GM12873 (cell line): ENCODE data around the gene FOXD2.

Experiments used
- TF ChIP-seq, protein P1 (sequence below): IDR thresholded peaks from 2 replicates; pipeline ENCODE4 v1.5.1; 2012; ENCODE audit warnings: low read depth, mild to moderate bottlenecking, moderate library complexity, low read length, control low read depth; ENCODE audit not compliant: insufficient read depth; ENCODE audit errors: missing control alignments

Gene FOXD2

GRCh38 chr1:47407481-47407880 is 30.4 kb upstream of the FOXD2 start:
- TF ChIP-seq, protein P1, sequence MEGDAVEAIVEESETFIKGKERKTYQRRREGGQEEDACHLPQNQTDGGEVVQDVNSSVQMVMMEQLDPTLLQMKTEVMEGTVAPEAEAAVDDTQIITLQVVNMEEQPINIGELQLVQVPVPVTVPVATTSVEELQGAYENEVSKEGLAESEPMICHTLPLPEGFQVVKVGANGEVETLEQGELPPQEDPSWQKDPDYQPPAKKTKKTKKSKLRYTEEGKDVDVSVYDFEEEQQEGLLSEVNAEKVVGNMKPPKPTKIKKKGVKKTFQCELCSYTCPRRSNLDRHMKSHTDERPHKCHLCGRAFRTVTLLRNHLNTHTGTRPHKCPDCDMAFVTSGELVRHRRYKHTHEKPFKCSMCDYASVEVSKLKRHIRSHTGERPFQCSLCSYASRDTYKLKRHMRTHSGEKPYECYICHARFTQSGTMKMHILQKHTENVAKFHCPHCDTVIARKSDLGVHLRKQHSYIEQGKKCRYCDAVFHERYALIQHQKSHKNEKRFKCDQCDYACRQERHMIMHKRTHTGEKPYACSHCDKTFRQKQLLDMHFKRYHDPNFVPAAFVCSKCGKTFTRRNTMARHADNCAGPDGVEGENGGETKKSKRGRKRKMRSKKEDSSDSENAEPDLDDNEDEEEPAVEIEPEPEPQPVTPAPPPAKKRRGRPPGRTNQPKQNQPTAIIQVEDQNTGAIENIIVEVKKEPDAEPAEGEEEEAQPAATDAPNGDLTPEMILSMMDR: no peak

GRCh38 chr1:47409311-47410067 is 28.4 kb upstream of the FOXD2 start:
- TF ChIP-seq, protein P1: no peak

GRCh38 chr1:47410068-47410455 is 27.8 kb upstream of the FOXD2 start:
- TF ChIP-seq, protein P1: no peak

GRCh38 chr1:47411436-47411835 is 26.4 kb upstream of the FOXD2 start:
- TF ChIP-seq, protein P1: no peak

DNA sequence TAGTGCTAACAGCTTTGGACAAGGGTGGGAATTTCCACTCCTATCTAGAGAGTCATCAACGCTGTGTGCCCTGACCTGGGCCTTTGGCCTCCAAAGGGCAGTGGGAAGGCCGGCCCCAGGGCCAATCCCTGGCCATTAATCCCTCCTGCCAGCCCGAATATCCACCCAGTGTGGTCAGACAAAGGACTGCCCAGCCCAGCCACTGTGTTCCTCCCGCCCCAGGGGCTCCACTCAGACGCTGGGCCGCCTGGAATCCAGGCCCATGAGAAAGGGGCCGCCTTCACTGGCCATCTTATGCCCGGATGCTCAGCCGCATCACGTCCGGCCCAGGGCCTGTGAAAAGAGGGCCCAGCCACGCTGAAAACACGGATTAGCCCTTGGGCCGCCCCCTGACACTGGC is 25.4 kb upstream of the FOXD2 start:
- TF ChIP-seq, protein P1: no peak

DNA sequence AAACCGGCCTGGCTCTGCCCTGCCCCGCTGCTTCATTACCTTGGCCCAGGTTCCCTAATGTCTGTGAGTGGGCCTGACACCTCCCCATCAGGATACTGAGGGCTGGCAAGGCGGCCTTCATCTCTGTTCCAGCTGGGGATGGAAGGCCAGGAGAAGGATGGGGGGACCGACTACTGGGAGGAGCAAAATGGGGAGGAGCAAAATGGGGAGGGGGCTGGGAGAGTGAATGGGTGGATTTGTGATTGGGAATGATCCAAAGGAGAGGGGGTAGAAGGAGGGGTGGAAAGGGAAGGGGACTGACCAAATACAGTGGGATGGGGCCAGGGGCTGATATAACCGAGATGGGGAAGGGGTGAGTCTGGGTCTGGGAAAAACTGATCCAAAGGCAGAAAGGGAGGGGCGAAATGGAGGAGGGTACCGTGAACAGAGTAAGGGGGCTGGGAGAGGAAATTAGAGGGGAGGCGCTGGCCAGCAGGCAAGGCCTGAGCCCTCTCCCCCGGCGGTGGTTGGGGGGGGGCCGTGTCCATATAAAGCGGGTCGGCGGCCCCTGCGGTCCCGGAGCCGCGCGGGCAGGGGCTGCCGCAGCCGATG is 22.0 kb upstream of the FOXD2 start, which contains the start of gene FOXE3:
Gene FOXE3, plus strand, starts transcription at position 558 of the 591 bp plus-strand sequence. Its CDS starts 31 bp downstream, at position 589.
- TF ChIP-seq, protein P1: no peak

DNA sequence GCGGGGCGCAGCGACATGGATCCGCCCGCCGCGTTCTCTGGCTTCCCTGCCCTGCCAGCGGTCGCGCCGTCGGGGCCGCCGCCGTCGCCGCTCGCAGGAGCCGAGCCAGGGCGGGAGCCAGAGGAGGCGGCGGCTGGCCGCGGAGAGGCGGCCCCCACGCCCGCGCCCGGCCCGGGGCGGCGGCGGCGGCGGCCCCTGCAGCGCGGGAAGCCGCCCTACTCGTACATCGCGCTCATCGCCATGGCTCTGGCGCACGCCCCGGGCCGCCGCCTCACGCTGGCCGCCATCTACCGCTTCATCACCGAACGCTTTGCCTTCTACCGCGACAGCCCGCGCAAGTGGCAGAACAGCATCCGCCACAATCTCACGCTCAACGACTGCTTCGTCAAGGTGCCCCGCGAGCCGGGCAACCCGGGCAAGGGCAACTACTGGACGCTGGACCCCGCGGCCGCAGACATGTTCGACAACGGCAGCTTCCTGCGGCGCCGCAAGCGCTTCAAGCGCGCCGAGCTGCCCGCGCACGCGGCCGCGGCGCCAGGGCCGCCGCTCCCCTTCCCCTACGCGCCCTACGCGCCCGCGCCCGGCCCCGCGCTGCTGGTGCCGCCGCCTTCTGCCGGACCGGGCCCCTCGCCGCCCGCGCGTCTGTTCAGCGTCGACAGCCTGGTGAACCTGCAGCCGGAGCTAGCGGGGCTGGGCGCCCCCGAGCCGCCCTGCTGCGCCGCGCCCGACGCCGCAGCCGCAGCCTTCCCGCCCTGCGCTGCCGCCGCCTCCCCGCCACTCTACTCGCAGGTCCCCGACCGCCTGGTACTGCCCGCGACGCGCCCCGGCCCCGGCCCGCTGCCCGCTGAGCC is 21.3 kb upstream of the FOXD2 start:
- TF ChIP-seq, protein P1: no peak
